WERI-Rb-1 (cell line): ENCODE measurements around the gene SLC38A6.

ENCODE experiments used
- DNase-seq: peaks from one replicate; pipeline ENCODE4 v3.0.0-alpha.2; 2020
- H3K27ac ChIP-seq: fragments of 250-450 bp; sonication (Bioruptor Pico); 2 replicates; pipeline ENCODE4 v1.5.1; 2020; ENCODE audit warnings: mild to moderate bottlenecking, moderate library complexity
- H3K27me3 ChIP-seq: fragments of 250-450 bp; sonication (Bioruptor Pico); 2 replicates; pipeline ENCODE4 v1.5.1; 2021; ENCODE audit warnings: mild to moderate bottlenecking, low read depth, moderate library complexity; ENCODE audit not compliant: insufficient read depth, severe bottlenecking
- H3K36me3 ChIP-seq: fragments of 250-450 bp; sonication (Bioruptor Pico); 2 replicates; pipeline ENCODE4 v1.5.1; 2020; ENCODE audit warnings: mild to moderate bottlenecking, moderate library complexity
- H3K4me3 ChIP-seq: 2 replicates; pipeline ENCODE4 v1.5.1; 2011; ENCODE audit warnings: low read depth, mild to moderate bottlenecking, control low read depth, low read length
- H3K9me3 ChIP-seq: fragments of 250-450 bp; sonication (Bioruptor Pico); 2 replicates; pipeline ENCODE4 v1.5.1; 2021; ENCODE audit warnings: mild to moderate bottlenecking, moderate library complexity; ENCODE audit not compliant: severe bottlenecking
- TF ChIP-seq, protein P1 (sequence below): IDR thresholded peaks from 2 replicates; pipeline ENCODE4 v1.5.1; 2011; ENCODE audit warnings: low read depth, mild to moderate bottlenecking, control low read depth, inconsistent platforms, low read length

SLC38A6 gene

DNA sequence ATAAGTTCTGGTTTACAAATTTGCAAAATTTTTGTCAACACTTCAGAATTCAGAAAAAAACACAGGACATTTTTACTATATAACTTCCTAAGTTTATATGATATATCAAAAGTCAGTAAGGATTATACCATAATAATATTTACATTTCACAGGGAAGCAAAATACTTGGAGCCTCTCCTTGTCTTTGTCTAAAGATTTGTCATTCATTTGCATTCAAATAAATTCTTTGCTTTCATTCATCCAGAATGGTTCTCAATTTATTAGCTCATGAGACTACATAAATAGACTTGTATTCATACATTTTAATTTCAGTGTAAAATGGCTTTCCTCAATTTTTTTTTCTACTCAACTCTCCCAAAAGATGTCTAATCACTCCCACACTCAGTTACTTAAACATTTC, 96.4 kb downstream of the SLC38A6 start:
- no peak overlapping the region for H3K4me3 ChIP-seq
- DNase-seq = no peak
- TF ChIP-seq, protein P1, sequence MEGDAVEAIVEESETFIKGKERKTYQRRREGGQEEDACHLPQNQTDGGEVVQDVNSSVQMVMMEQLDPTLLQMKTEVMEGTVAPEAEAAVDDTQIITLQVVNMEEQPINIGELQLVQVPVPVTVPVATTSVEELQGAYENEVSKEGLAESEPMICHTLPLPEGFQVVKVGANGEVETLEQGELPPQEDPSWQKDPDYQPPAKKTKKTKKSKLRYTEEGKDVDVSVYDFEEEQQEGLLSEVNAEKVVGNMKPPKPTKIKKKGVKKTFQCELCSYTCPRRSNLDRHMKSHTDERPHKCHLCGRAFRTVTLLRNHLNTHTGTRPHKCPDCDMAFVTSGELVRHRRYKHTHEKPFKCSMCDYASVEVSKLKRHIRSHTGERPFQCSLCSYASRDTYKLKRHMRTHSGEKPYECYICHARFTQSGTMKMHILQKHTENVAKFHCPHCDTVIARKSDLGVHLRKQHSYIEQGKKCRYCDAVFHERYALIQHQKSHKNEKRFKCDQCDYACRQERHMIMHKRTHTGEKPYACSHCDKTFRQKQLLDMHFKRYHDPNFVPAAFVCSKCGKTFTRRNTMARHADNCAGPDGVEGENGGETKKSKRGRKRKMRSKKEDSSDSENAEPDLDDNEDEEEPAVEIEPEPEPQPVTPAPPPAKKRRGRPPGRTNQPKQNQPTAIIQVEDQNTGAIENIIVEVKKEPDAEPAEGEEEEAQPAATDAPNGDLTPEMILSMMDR = no peak
- no peaks in the 10 kb centered on the region for H3K36me3 ChIP-seq
- H3K27me3 ChIP-seq = no peaks in the 10 kb centered on the region
- H3K27ac ChIP-seq = no peak overlapping the region
- no peaks in the 10 kb centered on the region for H3K9me3 ChIP-seq

DNA sequence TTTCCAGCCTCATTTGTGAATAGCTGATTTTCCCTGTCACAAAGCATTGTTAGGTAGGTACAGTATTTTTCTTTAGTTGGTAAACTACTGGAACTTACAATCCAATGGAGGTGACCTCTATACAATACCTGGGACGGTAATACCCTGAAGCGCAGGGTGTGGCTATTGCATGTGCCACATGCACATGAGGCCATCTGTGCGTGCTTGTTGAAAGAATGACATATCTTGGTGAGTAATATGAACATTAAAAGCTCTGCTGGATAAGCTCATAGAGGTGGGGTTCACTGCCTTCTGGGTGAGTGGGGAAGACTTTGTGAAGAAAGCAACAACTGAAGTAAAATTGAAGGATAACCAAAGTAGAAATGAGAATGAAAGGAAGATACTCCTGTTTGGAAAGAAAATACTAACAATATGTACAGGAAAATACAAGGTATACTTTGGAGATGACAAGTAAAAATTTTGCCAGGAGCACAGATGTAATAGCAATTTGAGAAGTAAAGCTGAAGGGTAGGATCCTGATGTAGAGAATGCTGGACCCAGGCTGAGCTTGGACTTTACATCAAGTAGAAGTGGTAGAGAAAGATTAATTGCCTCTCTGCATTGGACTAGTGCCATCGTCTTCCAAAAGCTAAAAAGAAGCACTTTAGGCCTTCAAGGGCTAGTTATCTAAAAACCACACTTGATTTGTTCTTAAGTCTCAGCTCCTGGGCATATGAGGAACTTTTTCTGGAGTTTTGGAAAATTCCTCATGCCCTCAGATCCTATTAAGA, 97.1 kb downstream of the SLC38A6 start:
- no peaks in the 10 kb centered on the region for H3K36me3 ChIP-seq
- no peak for DNase-seq
- H3K27me3 ChIP-seq = no peaks in the 10 kb centered on the region
- no peak overlapping the region for H3K4me3 ChIP-seq
- no peaks in the 10 kb centered on the region for H3K9me3 ChIP-seq
- H3K27ac ChIP-seq = no peak overlapping the region
- TF ChIP-seq, protein P1 = no peak

DNA sequence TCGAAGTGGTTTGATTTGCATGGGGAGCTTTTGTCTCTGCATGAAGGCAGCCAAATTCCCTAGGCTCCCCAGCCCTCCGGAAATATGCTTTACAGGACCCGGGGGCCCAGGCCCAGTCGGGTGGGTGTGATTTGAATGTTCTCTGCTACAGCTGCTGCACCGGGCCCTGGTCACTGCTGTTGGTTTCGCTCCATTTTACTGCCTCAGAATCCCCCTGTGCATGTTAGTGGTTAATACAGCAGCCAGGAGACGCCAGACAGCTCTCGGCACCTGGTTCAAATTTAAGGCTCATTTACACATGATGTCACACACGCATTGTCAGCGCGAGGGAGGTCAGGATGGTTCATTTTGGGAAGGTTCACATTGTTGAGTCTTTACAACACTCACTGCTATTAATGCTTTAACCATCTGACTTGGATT, 99.6 kb downstream of the SLC38A6 start:
- Histone ChIP-seq H3K4me3 (no peak overlapping the region), H3K27ac (no peak overlapping the region), H3K9me3 (no peaks in the 10 kb centered on the region), H3K27me3 (no peaks in the 10 kb centered on the region), H3K36me3 (no peaks in the 10 kb centered on the region)
- DNase-seq = no peak
- TF ChIP-seq, protein P1 = no peak

DNA sequence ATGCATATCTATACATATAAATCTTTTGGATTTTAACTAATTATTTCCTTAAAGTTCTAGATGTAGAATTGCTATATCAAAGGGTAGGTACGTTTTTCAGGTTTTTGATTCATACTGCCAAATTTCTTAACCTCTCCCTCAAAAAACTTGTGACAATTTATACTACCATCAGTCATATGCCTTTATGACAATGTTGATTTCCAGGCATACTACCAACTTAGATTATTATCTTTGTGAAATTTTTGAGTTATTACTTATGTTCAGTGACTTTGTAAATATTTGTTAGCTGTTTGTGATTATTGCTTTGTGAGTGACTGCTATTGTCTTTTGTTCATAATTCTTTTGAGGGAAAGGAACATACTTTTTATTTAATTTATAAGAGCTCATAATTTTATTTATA, 107.0 kb downstream of the SLC38A6 start:
- H3K4me3 ChIP-seq = no peak overlapping the region
- no peak overlapping the region for H3K27ac ChIP-seq
- H3K27me3 ChIP-seq = no peaks in the 10 kb centered on the region
- no peak for DNase-seq
- TF ChIP-seq, protein P1 = no peak
- no peaks in the 10 kb centered on the region for H3K9me3 ChIP-seq
- H3K36me3 ChIP-seq = no peaks in the 10 kb centered on the region

DNA sequence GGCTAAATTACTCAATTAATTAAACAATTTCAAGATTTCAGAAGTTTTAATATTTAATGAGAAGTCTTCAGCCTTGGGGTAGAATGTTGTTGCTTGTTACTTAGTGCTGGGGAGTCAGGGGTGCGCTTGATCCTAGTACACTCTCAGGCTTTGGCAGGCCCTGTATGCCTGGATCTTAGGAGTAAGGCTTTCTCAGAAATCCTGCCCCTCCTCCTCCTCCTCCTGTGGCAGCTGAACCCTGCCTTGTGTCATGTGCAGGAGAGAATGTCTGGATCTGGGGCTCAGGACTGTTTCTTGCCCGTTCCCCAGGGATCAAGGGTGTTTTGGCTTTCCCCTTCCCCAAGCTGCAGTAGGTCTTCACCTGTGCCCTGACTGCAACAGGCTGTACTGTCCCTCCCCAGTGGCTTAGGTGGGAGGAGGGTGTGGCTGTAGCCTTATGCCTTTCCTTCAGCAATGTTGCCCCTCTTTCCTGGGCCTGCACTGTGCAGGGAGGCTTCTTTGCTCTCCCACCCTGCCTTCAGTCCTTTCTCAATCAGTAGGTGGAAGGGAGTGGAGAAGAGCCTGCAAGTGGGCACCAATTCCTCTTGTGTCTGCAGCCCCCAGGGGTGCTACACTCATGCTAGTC, 108.2 kb downstream of the SLC38A6 start:
- no peak for DNase-seq
- H3K27ac ChIP-seq = no peak overlapping the region

More for the DNA sequence above, 108.2 kb downstream of the SLC38A6 start:
- Histone ChIP-seq H3K36me3 (no peaks in the 10 kb centered on the region), H3K27me3 (no peaks in the 10 kb centered on the region), H3K4me3 (no peak overlapping the region), H3K9me3 (no peaks in the 10 kb centered on the region)
- TF ChIP-seq, protein P1 = no peak
